Neural crest cell (in vitro differentiated cells): ENCODE measurements around the gene RAB6B. TPM values are rescaled to one million over a fixed set of nuclear protein-coding genes. Genes with fewer than 3 reads are reported as not detected.

Experiments used
- DNase-seq: peaks from one replicate; pipeline ENCODE4 v3.0.0; 2021; ENCODE audit warnings: low read depth, mixed read lengths, low spot score
- H3K27ac Mint-ChIP-seq: one replicate; pipeline ENCODE4 v1.8.0; 2021; ENCODE audit warnings: mild to moderate bottlenecking, mixed read lengths; ENCODE audit not compliant: unreplicated experiment
- H3K27me3 Mint-ChIP-seq: 2 replicates; pipeline ENCODE4 v1.8.0; 2021; ENCODE audit warnings: low read depth, mild to moderate bottlenecking, mixed read lengths
- H3K36me3 Mint-ChIP-seq: 2 replicates; pipeline ENCODE4 v1.8.0; 2021; ENCODE audit warnings: low read depth, mild to moderate bottlenecking, mixed read lengths
- H3K4me1 Mint-ChIP-seq: 2 replicates; pipeline ENCODE4 v1.8.0; 2021; ENCODE audit warnings: mixed read lengths
- H3K4me3 Mint-ChIP-seq: one replicate; pipeline ENCODE4 v1.8.0; 2021; ENCODE audit warnings: mild to moderate bottlenecking, mixed read lengths
- H3K9me3 Mint-ChIP-seq: 2 replicates; pipeline ENCODE4 v1.8.0; 2021; ENCODE audit warnings: mixed read lengths
- total RNA-seq: library from RNA; stranded (reverse); gene quantifications from 2 replicates; pipeline ENCODE4 v1.2.1, GENCODE V29; 2021
- TF ChIP-seq, protein P1 (sequence below): fragments of 200-600 bp; sonication (generic); conservative IDR thresholded peaks from 2 replicates; pipeline ENCODE4 v1.5.0; 2021; ENCODE audit warnings: antibody characterized with exemption, mild to moderate bottlenecking

Gene RAB6B
- total RNA-seq, 1 donor from 2014 or later = 15.5 TPM

DNA sequence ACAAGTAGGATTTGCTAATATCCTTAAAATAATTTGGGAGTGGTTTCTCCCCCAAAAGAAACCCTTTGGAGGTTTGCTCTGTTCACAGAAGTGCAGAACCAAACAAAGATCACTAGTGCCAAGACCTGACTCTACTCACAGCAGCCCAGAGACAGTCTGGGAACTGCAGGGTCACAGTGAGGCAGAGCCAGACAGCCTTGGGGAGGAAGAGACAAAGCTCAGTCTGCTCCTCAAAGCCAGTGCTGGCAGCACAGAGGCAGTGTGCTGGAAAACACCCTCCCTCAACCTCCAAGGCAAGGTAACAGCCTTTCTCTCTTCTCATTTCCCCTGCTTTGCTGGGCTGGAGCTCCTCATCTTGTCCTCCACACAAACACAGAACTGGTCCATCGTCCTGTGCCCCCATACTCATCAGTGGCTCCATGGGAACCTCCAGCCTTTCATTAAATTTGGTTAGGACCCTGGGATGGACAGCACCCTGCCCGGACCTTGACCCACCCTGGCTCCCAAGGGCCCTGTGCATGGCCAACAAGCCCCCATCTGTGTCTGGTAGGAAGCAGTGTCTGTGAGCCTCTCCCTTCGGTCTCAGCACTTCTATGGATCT lies 12.6 kb downstream of the RAB6B start:
- no peaks in the 10 kb centered on the region for H3K4me1 Mint-ChIP-seq
- no peak for DNase-seq
- TF ChIP-seq, protein P1, sequence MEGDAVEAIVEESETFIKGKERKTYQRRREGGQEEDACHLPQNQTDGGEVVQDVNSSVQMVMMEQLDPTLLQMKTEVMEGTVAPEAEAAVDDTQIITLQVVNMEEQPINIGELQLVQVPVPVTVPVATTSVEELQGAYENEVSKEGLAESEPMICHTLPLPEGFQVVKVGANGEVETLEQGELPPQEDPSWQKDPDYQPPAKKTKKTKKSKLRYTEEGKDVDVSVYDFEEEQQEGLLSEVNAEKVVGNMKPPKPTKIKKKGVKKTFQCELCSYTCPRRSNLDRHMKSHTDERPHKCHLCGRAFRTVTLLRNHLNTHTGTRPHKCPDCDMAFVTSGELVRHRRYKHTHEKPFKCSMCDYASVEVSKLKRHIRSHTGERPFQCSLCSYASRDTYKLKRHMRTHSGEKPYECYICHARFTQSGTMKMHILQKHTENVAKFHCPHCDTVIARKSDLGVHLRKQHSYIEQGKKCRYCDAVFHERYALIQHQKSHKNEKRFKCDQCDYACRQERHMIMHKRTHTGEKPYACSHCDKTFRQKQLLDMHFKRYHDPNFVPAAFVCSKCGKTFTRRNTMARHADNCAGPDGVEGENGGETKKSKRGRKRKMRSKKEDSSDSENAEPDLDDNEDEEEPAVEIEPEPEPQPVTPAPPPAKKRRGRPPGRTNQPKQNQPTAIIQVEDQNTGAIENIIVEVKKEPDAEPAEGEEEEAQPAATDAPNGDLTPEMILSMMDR = no peak
- H3K4me3 Mint-ChIP-seq = no peak overlapping the region
- H3K36me3 Mint-ChIP-seq = peaks cover 3% of the 10 kb centered on the region
- H3K27ac Mint-ChIP-seq = no peak overlapping the region
- H3K9me3 Mint-ChIP-seq = peaks cover 8% of the 10 kb centered on the region
- H3K27me3 Mint-ChIP-seq = no peaks in the 10 kb centered on the region

DNA sequence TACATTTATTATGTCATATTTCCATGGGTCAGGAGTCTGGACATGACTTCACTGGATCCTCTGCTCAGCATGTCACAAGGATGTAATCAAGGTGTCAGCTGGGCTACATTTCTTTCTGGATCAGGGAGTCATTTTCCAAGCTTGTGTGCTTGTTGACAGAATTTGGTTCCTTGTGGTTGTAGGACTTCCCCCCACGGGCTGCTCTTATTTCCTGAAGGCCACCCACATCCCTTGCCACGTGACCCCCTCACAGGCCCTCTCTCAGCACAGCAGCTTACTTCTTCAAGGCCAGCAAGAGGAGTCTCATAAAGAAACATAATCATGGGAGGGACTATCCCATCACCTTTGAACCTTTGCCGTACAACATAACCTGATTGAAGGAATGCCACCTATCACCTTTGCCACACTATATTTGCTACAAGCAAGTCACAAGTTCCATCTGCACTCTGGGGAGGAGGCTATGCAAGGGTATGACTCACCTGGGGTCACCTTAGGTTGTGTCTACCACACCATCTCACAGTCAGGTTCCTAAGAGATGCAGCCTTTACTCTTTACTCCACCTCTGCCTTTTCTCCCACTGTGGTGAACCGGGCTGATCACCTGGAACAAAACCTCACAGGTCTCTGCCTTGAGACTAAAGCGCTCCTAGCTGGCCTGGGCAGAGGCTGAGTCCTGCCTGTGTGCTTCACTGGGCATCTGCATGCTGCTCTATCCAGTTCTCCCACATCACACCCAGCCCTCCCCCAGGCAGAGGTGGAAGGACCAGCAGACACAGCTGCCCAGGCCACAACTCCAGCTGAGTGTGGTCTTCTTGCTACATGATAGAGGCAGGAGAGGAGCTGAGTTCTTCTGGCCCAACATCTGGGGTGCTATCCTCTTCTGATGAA lies 13.5 kb downstream of the RAB6B start:
- H3K27ac Mint-ChIP-seq = no peak overlapping the region

DNA sequence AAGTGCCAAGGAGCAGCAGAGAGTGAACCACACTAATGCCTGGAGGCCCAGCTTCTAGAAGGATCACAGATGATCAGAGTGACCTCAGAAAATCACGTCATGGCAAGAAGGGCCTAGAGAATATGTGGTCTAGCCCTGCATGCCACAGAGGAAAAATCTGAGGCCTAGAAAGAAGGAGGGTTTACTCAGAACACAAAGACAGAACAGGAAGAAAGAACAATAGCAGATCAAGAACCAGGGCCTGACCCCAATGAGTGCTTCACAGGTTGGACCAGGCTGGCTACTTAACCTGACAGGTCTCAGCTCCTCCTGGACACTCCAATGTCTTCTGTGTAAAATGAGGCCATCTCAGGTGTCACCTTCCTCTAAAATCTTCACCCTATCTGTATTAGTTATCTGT lies 14.2 kb downstream of the RAB6B start:
- no peak overlapping the region for H3K4me3 Mint-ChIP-seq
- DNase-seq = no peak
- H3K9me3 Mint-ChIP-seq = peaks cover 11% of the 10 kb centered on the region
- no peaks in the 10 kb centered on the region for H3K4me1 Mint-ChIP-seq
- no peak overlapping the region for H3K27ac Mint-ChIP-seq
- H3K36me3 Mint-ChIP-seq = peaks cover 6% of the 10 kb centered on the region
- no peaks in the 10 kb centered on the region for H3K27me3 Mint-ChIP-seq
- TF ChIP-seq, protein P1 = no peak

More for the DNA sequence above, 13.5 kb downstream of the RAB6B start:
- peaks cover 6% of the 10 kb centered on the region for H3K36me3 Mint-ChIP-seq
- H3K4me3 Mint-ChIP-seq = no peak overlapping the region
- peaks cover 11% of the 10 kb centered on the region for H3K9me3 Mint-ChIP-seq
- no peak for DNase-seq
- no peaks in the 10 kb centered on the region for H3K27me3 Mint-ChIP-seq
- H3K4me1 Mint-ChIP-seq = no peaks in the 10 kb centered on the region
- TF ChIP-seq, protein P1 = no peak

DNA sequence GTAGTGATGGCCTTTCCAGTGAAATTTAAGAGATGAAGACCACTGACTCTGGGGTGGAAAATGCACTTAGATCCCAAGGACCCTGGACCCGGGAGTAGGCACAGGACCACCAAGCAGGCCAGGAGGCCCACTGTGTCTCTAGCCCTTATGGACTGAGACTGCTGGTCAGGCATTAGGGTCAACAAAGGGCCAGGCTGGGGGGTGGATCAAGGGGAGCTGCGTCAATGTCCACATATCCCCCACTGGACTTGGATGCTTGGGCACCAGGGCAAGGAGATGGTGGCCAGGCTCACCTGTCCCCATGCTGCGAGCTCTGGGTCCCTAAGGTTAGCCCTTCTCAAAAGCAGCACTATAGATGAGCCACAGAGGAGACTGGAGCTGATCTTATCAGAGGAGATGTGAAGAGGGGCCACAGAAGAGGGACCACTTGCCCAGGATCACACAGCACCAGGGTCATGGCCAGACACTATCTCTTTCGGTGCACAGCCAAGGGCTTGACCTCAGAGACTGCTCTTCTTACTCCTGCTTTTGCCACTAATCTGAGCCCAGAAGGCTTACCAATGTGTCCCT lies 14.7 kb downstream of the RAB6B start:
- peaks cover 6% of the 10 kb centered on the region for H3K36me3 Mint-ChIP-seq
- H3K4me3 Mint-ChIP-seq = no peak overlapping the region
- H3K9me3 Mint-ChIP-seq = peaks cover 11% of the 10 kb centered on the region
- no peak overlapping the region for H3K27ac Mint-ChIP-seq
- no peak for DNase-seq
- H3K27me3 Mint-ChIP-seq = no peaks in the 10 kb centered on the region
- TF ChIP-seq, protein P1 = no peak
- H3K4me1 Mint-ChIP-seq = no peaks in the 10 kb centered on the region

DNA sequence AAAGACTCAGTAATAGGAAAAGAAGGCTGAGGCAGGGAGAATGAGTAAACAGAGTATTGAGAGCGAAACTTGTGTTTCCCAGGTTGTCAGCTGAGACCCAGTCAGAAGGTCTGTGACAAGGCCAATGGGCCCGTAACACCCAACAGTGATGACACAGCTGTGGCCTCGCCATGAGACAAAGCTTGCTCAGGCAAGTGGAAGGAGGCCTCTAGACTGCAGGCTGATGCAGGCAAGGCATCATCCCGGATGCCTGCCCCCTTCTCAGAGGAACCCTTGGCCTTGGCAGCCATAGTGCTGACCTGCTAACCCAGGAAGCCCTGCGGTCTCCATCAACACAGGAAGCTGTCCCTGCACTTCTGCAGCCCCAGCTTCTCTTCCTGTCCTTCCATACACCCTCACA lies 15.4 kb downstream of the RAB6B start:
- TF ChIP-seq, protein P1 = no peak
- no peak overlapping the region for H3K4me3 Mint-ChIP-seq
- H3K27ac Mint-ChIP-seq = no peak overlapping the region
- H3K36me3 Mint-ChIP-seq = peaks cover 6% of the 10 kb centered on the region
- no peak for DNase-seq
- no peaks in the 10 kb centered on the region for H3K4me1 Mint-ChIP-seq
- peaks cover 11% of the 10 kb centered on the region for H3K9me3 Mint-ChIP-seq
- H3K27me3 Mint-ChIP-seq = no peaks in the 10 kb centered on the region
